GM12874 (cell line): ENCODE data around the gene SSC5D.

ENCODE experiments used
- CTCF ChIP-seq: IDR thresholded peaks from 2 replicates; pipeline ENCODE4 v1.5.1; 2011; ENCODE audit warnings: low read depth, mild to moderate bottlenecking, control low read depth, low read length, moderate library complexity; ENCODE audit not compliant: insufficient read depth

The SSC5D gene

DNA sequence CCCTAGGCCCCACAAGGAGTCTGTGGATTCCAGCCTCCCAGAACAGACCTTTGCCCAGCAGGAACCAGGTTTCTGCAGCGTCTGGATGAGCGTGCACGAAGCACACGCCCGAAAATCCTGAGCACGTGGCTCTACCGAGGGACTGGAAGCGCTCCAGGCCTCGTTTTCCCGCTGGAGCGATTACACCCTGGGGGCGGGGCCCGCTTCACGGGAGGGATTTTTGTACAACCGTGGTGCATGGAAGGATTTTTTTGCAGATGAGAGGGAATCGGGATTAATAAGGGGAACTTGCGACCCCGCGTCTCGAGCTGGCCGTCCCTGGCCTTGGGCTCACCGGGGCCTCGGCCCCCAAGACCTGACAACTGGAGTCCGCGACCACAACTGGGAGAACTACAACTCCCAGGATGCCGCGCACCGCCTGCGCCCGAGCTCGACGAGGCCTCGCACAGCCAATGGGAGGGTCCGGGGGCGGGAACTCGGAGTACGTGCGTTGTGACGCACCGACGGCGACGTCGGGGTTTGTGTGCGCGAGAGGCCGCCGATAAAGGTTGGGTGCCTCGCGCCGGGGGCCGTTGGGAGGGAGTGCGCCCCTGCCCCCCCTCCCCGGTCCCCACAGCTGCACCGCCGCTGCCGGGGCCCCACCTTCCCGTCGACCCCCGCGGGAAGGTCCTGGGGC is 12.0 kb upstream of the SSC5D start, which contains the start of gene ZNF628:
TSS of gene ZNF628 (plus strand) at position 518 of the 676 bp plus-strand sequence. CDS start 3,294 bp downstream, outside the sequence.
- no peak for TF ChIP-seq CTCF

DNA sequence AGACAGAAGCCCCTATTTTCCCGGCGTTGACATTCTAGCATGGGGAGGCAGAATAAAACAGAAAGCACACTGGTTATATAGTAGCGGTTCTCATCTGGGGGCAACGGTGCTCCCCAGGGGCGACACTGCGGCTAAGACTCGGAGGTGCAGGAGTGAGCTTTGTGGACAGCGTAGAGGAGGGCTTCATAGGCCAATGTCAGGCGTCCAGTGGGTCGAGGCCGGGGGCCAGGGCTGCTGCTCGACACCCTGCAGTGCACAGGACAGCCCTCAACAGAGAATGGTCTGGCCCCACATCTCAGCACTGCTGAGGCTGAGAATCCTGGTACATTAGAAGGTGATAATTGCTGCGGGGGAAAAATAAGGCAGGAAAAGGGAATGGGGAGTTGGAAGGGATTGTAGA is 10.3 kb upstream of the SSC5D start:
- no peak for TF ChIP-seq CTCF

- no peak for TF ChIP-seq CTCF
These were observed 9.9 kb upstream of the SSC5D start for GRCh38 chr19:55478364-55478763.

GRCh38 chr19:55479045-55479444 is 9.2 kb upstream of the SSC5D start:
- no peak for TF ChIP-seq CTCF

DNA sequence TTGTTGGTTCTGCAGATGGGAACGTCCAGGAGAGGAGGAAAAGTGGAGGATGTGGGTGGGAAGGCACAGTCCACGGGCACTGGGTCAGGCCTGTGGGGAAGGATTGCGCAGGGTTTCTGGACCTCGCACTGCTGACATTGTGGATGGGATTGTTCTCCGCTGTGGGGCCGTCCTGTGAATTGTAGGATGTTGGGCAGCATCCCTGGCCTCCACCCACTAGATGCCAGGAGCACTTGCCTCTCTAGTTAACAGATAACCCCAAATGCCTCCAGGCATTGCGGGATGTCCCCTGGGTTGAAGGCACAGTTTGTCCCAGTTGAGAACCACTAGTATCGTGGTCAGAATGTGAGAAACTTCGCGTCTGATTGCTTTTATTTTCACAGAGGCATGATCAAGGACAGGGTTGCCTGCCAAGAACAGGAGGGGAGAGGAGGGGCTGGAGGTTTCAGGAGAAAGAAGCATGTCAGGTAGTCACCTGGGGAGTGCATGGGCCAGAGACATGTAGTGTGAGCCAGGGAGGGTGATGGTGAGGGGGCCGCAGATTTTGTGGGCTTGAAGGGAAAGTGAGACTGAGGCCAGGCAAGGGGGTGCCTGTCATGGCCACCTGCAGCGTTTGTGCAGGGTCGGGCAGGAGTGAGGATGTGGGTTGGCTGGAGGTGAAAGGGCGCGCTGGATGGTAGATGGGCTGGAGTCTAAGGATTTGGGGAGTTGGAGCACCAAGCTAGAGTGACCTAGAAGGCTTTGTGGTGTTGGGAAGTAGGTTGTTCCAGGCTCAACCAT is 8.6 kb upstream of the SSC5D start:
- no peak for TF ChIP-seq CTCF

DNA sequence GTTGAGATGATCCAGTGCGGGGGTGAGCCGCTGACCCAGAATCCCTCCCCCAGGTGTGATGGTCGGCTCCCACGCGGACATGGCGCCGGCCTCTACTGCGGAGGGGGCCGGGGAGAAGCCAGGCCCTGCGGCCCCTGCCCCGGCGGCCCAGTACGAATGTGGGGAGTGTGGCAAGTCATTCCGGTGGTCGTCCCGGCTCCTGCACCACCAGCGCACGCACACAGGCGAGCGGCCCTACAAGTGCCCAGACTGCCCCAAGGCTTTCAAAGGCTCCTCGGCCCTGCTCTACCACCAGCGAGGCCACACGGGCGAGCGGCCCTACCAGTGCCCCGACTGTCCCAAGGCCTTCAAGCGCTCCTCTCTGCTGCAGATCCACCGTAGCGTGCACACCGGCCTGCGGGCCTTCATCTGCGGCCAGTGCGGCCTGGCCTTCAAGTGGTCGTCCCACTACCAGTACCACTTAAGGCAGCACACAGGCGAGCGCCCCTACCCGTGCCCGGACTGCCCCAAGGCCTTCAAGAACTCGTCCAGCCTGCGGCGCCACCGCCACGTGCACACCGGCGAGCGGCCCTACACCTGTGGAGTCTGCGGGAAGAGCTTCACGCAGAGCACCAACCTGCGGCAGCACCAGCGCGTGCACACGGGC is 7.0 kb upstream of the SSC5D start:
- TF ChIP-seq CTCF = no peak

GRCh38 chr19:55481794-55482155 is 6.5 kb upstream of the SSC5D start:
- TF ChIP-seq CTCF = no peak
